ENCODE results near the gene NPHP4. TPM values are rescaled to one million over a fixed set of nuclear protein-coding genes. Genes with fewer than 3 reads are reported as not detected.

Gene NPHP4
- total RNA-seq, 1 donor from 2014 or later: 3.2 TPM

GRCh38 chr1:5847013-5847659, 145.1 kb downstream of the NPHP4 start:
- no peak for FAIRE-seq
- peak; percentile 10 for DNase-seq (ENCODE audit: low read depth)
- Histone ChIP-seq H3K4me3 (ENCODE audit: low read depth, low read length) (no peak overlapping the region), H3K27me3 (ENCODE audit: control insufficient read depth, insufficient read depth, low read length) (no peaks in the 10 kb centered on the region), H3K36me3 (ENCODE audit: control insufficient read depth, insufficient read depth, low read length) (no peaks in the 10 kb centered on the region)
- TF ChIP-seq, protein P1, sequence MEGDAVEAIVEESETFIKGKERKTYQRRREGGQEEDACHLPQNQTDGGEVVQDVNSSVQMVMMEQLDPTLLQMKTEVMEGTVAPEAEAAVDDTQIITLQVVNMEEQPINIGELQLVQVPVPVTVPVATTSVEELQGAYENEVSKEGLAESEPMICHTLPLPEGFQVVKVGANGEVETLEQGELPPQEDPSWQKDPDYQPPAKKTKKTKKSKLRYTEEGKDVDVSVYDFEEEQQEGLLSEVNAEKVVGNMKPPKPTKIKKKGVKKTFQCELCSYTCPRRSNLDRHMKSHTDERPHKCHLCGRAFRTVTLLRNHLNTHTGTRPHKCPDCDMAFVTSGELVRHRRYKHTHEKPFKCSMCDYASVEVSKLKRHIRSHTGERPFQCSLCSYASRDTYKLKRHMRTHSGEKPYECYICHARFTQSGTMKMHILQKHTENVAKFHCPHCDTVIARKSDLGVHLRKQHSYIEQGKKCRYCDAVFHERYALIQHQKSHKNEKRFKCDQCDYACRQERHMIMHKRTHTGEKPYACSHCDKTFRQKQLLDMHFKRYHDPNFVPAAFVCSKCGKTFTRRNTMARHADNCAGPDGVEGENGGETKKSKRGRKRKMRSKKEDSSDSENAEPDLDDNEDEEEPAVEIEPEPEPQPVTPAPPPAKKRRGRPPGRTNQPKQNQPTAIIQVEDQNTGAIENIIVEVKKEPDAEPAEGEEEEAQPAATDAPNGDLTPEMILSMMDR (IDR thresholded peaks at IDR 0.05; ENCODE audit: insufficient read depth, low read length, severe bottlenecking): no peak

GRCh38 chr1:5845376-5845775, 146.8 kb downstream of the NPHP4 start:
- DNase-seq (ENCODE audit: low read depth): no peak
- Histone ChIP-seq H3K36me3 (ENCODE audit: control insufficient read depth, insufficient read depth, low read length) (no peaks in the 10 kb centered on the region), H3K27me3 (ENCODE audit: control insufficient read depth, insufficient read depth, low read length) (no peaks in the 10 kb centered on the region), H3K4me3 (ENCODE audit: low read depth, low read length) (no peak overlapping the region)
- FAIRE-seq: no peak
- TF ChIP-seq, protein P1 (IDR thresholded peaks at IDR 0.05; ENCODE audit: insufficient read depth, low read length, severe bottlenecking): no peak

DNA sequence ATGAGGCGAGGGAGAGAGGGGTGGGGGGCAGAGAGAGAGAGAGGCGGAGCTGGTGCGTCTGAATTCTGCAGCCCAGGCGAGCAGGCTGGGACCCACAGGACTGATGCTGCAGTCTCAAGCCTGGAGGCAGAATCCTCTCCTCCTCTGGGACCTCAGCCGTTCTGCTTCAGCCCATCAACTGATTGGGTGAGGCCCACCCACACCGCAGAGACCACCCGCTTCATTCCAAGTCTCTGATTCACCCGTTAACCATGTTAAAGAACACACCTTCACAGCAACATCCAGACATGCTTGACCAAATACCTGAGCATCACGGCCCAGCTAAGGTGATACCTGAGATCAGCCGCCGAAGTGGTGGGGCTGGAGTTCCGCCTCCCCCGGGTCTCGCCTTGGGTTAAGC, 147.8 kb downstream of the NPHP4 start:
- TF ChIP-seq, protein P1 (IDR thresholded peaks at IDR 0.05; ENCODE audit: insufficient read depth, low read length, severe bottlenecking): no peak
- Histone ChIP-seq H3K36me3 (ENCODE audit: control insufficient read depth, insufficient read depth, low read length) (no peaks in the 10 kb centered on the region), H3K4me3 (ENCODE audit: low read depth, low read length) (no peak overlapping the region), H3K27me3 (ENCODE audit: control insufficient read depth, insufficient read depth, low read length) (no peaks in the 10 kb centered on the region)
- DNase-seq (ENCODE audit: low read depth): no peak
- FAIRE-seq: no peak

DNA sequence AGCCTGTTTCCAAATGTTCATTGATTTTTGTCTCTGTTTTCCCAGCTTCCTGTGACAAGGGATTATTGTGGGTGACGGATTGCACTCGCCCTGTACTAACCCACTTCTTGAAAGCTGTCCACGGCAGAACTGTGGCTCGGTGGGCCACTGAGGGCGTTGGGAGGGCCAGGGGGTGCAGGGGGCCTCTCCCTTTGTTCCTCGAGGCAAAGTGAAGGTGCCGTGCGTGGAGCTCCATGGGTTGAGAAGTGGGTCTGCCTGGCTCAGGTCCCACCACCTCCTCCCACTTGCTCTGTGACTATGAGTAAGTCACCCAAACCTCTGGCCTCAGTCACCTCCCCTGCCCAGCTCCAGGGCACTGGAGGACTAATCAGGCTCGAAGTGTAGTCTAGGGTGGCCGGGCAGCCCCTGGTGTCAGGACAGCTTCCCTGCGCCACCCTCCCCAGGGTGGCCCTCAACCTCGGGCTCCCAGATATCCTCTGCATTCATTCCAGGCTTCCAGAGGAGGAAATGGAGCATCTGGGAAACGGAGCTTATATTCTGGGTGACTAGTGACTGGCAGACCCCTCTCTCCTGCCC, 148.6 kb downstream of the NPHP4 start:
- Histone ChIP-seq H3K36me3 (ENCODE audit: control insufficient read depth, insufficient read depth, low read length) (no peaks in the 10 kb centered on the region), H3K27me3 (ENCODE audit: control insufficient read depth, insufficient read depth, low read length) (no peaks in the 10 kb centered on the region), H3K4me3 (ENCODE audit: low read depth, low read length) (no peak overlapping the region)
- TF ChIP-seq, protein P1 (IDR thresholded peaks at IDR 0.05; ENCODE audit: insufficient read depth, low read length, severe bottlenecking): no peak
- no peak for FAIRE-seq
- no peak for DNase-seq (ENCODE audit: low read depth)

GRCh38 chr1:5842679-5843078, 149.5 kb downstream of the NPHP4 start:
- no peaks in the 10 kb centered on the region for H3K36me3 ChIP-seq (ENCODE audit: control insufficient read depth, insufficient read depth, low read length)
- no peak for DNase-seq (ENCODE audit: low read depth)
- no peak for FAIRE-seq
- no peaks in the 10 kb centered on the region for H3K27me3 ChIP-seq (ENCODE audit: control insufficient read depth, insufficient read depth, low read length)
- no peak overlapping the region for H3K4me3 ChIP-seq (ENCODE audit: low read depth, low read length)
- TF ChIP-seq, protein P1 (IDR thresholded peaks at IDR 0.05; ENCODE audit: insufficient read depth, low read length, severe bottlenecking): no peak
